Esophagus squamous epithelium (tissue), 4 donors: ENCODE results near the gene DSTYK.

Experiments used
- POLR2A ChIP-seq, 4 donors: fragments of 450-650 bp; IDR thresholded peaks; one replicate each; pipeline ENCODE4 v1.6.1; 2017; ENCODE audit warnings: antibody characterized with exemption in 4 of 4, mild to moderate bottlenecking in 4 of 4, moderate library complexity in 3 of 4
- TF ChIP-seq, protein P1 (sequence below), 6 experiments: fragments of 450-650 bp in 4 of 6; fragments of 200-600 bp in 2 of 6; sonication (generic) in 2 of 6; IDR thresholded peaks; one replicate each; pipeline ENCODE4 v1.5.1; 2016 to 2019; ENCODE audit warnings: antibody characterized with exemption in 6 of 6, mild to moderate bottlenecking in 4 of 6, moderate library complexity in 4 of 6

DNA sequence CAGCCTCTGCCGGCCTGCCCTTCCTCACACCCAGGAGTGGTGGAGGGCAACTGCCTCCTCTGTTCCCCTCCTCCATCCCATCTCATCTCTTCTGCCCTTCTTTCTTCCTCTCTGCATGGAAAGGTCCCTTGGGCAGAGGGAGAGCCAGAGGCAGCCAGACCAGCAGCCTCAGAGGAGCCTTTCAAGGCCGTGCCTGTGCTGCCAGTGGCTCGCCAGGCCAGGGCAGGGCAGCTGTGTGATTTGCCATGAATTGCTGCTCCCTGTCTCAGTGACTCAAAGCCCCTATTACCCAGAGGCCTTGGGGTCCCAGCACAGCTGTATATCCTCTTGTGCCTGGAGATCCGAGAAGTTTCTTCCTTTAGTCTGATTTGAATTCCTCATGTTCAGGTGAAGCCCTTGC lies 38.1 kb upstream of the DSTYK start:
- TF ChIP-seq, protein P1, sequence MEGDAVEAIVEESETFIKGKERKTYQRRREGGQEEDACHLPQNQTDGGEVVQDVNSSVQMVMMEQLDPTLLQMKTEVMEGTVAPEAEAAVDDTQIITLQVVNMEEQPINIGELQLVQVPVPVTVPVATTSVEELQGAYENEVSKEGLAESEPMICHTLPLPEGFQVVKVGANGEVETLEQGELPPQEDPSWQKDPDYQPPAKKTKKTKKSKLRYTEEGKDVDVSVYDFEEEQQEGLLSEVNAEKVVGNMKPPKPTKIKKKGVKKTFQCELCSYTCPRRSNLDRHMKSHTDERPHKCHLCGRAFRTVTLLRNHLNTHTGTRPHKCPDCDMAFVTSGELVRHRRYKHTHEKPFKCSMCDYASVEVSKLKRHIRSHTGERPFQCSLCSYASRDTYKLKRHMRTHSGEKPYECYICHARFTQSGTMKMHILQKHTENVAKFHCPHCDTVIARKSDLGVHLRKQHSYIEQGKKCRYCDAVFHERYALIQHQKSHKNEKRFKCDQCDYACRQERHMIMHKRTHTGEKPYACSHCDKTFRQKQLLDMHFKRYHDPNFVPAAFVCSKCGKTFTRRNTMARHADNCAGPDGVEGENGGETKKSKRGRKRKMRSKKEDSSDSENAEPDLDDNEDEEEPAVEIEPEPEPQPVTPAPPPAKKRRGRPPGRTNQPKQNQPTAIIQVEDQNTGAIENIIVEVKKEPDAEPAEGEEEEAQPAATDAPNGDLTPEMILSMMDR (IDR thresholded peaks at IDR 0.05), result no peak
- TF ChIP-seq POLR2A (IDR thresholded peaks at IDR 0.05), result no peak
